ENCODE results near the gene THAP3. TPM values are rescaled to one million over a fixed set of nuclear protein-coding genes. Genes with fewer than 3 reads are reported as not detected.

THAP3 gene
- total RNA-seq, 1 experiment from 2014 or later: 14.6 TPM

GRCh38 chr1:6668503-6668902 lies 43.8 kb downstream of the THAP3 start:
- no TSS peak for BruUV-seq (replicated peaks)
- CTCF ChIA-PET: no interaction called here
- no peaks in the 10 kb centered on the region for H3K4me1 ChIP-seq (replicated peaks; ENCODE audit: insufficient read depth)
- no peak overlapping the region for H3K4me3 ChIP-seq
- H3K27ac ChIP-seq: no peak overlapping the region
- no peak overlapping the region for H3K4me2 ChIP-seq
- no peaks in the 10 kb centered on the region for H3K36me3 ChIP-seq (ENCODE audit: low read depth)
- no peak overlapping the region for H2AFZ ChIP-seq
- no peaks in the 10 kb centered on the region for H3K9me2 ChIP-seq (ENCODE audit: insufficient read depth)
- intact Hi-C loops (cut with micrococcal nuclease; ENCODE audit: unreplicated experiment): no loop called here
- H4K20me1 ChIP-seq (ENCODE audit: insufficient read depth): no peaks in the 10 kb centered on the region
- H3K27me3 ChIP-seq (ENCODE audit: insufficient read depth, low read depth): no peaks in the 10 kb centered on the region
- POLR2A ChIA-PET (ENCODE audit: unreplicated experiment): no interaction called here
- no peaks in the 10 kb centered on the region for H3K79me2 ChIP-seq (ENCODE audit: low read depth)
- DNase-seq: no peak
- H3F3A ChIP-seq (ENCODE audit: insufficient read depth, low read depth): no peaks in the 10 kb centered on the region
- no peak for TF ChIP-seq EZH2 (IDR thresholded peaks at IDR 0.05; ENCODE audit: low read depth)
- no peaks in the 10 kb centered on the region for H3K9me3 ChIP-seq (ENCODE audit: insufficient read depth, low read depth)

- no peak overlapping the region for H3K4me2 ChIP-seq
- no peaks in the 10 kb centered on the region for H3K27me3 ChIP-seq (ENCODE audit: insufficient read depth, low read depth)
- no peaks in the 10 kb centered on the region for H3K9me3 ChIP-seq (ENCODE audit: insufficient read depth, low read depth)
- intact Hi-C loops (cut with micrococcal nuclease; ENCODE audit: unreplicated experiment): loop anchor here (10.0 kb wide), 1 partner anchor 648 kb away; no protein-coding TSS in a partner anchor
- no peak overlapping the region for H3K27ac ChIP-seq
- no peaks in the 10 kb centered on the region for H3F3A ChIP-seq (ENCODE audit: insufficient read depth, low read depth)
- no peak overlapping the region for H3K4me3 ChIP-seq
- no peak for DNase-seq
- TF ChIP-seq CTCF (conservative IDR thresholded peaks at IDR 0.05) (no peak), EZH2 (IDR thresholded peaks at IDR 0.05; ENCODE audit: low read depth) (no peak)
- H3K79me2 ChIP-seq (ENCODE audit: low read depth): no peaks in the 10 kb centered on the region
- no peaks in the 10 kb centered on the region for H3K36me3 ChIP-seq (ENCODE audit: low read depth)
- ChIA-PET POLR2A (ENCODE audit: unreplicated experiment) (no interaction called here), CTCF (no interaction called here)
- no peak overlapping the region for H2AFZ ChIP-seq
- H3K9me2 ChIP-seq (ENCODE audit: insufficient read depth): no peaks in the 10 kb centered on the region
- no TSS peak for BruUV-seq (replicated peaks)
- no peaks in the 10 kb centered on the region for H4K20me1 ChIP-seq (ENCODE audit: insufficient read depth)
- no peaks in the 10 kb centered on the region for H3K4me1 ChIP-seq (replicated peaks; ENCODE audit: insufficient read depth)
These were observed 47.9 kb downstream of the THAP3 start for GRCh38 chr1:6672558-6672957.

GRCh38 chr1:6673816-6674398 lies 49.2 kb downstream of the THAP3 start:
- ChIA-PET POLR2A (ENCODE audit: unreplicated experiment) (no interaction called here), CTCF (no interaction called here)
- no peaks in the 10 kb centered on the region for H3K4me1 ChIP-seq (replicated peaks; ENCODE audit: insufficient read depth)
- H3K27me3 ChIP-seq (ENCODE audit: insufficient read depth, low read depth): no peaks in the 10 kb centered on the region
- no peak for TF ChIP-seq CTCF (conservative IDR thresholded peaks at IDR 0.05)
- H3K9me3 ChIP-seq (ENCODE audit: insufficient read depth, low read depth): no peaks in the 10 kb centered on the region
- no TSS peak for BruUV-seq (replicated peaks)
- intact Hi-C loops (cut with micrococcal nuclease; ENCODE audit: unreplicated experiment): loop anchor here (10.0 kb wide), 1 partner anchor 649 kb away; no protein-coding TSS in a partner anchor
- H4K20me1 ChIP-seq (ENCODE audit: insufficient read depth): no peaks in the 10 kb centered on the region
- no peaks in the 10 kb centered on the region for H3F3A ChIP-seq (ENCODE audit: insufficient read depth, low read depth)
- no peak for DNase-seq
- no peak overlapping the region for H3K4me3 ChIP-seq
- no peaks in the 10 kb centered on the region for H3K9me2 ChIP-seq (ENCODE audit: insufficient read depth)
- no peaks in the 10 kb centered on the region for H3K79me2 ChIP-seq (ENCODE audit: low read depth)
- no peak overlapping the region for H3K27ac ChIP-seq
- H3K4me2 ChIP-seq: no peak overlapping the region
- H3K36me3 ChIP-seq (ENCODE audit: low read depth): no peaks in the 10 kb centered on the region
- H2AFZ ChIP-seq: no peak overlapping the region

GRCh38 chr1:6674771-6675170 lies 50.1 kb downstream of the THAP3 start:
- no TSS peak for BruUV-seq (replicated peaks)
- no peaks in the 10 kb centered on the region for H3K36me3 ChIP-seq (ENCODE audit: low read depth)
- H3K27me3 ChIP-seq (ENCODE audit: insufficient read depth, low read depth): no peaks in the 10 kb centered on the region
- CTCF ChIA-PET: no interaction called here
- H3K4me1 ChIP-seq (replicated peaks; ENCODE audit: insufficient read depth): no peaks in the 10 kb centered on the region
- H3K9me2 ChIP-seq (ENCODE audit: insufficient read depth): no peaks in the 10 kb centered on the region
- no peak for DNase-seq
- H3F3A ChIP-seq (ENCODE audit: insufficient read depth, low read depth): no peaks in the 10 kb centered on the region
- TF ChIP-seq CTCF (conservative IDR thresholded peaks at IDR 0.05): no peak
- no peak for TF ChIP-seq EZH2 (IDR thresholded peaks at IDR 0.05; ENCODE audit: low read depth)
- no peak overlapping the region for H2AFZ ChIP-seq
- H3K4me3 ChIP-seq: no peak overlapping the region
- POLR2A ChIA-PET (ENCODE audit: unreplicated experiment): no interaction called here
- intact Hi-C loops (cut with micrococcal nuclease; ENCODE audit: unreplicated experiment): loop anchor here (10.0 kb wide), 1 partner anchor 650 kb away; no protein-coding TSS in a partner anchor
- no peak overlapping the region for H3K27ac ChIP-seq
- no peaks in the 10 kb centered on the region for H3K79me2 ChIP-seq (ENCODE audit: low read depth)
- no peak overlapping the region for H3K4me2 ChIP-seq
- no peaks in the 10 kb centered on the region for H3K9me3 ChIP-seq (ENCODE audit: insufficient read depth, low read depth)
- H4K20me1 ChIP-seq (ENCODE audit: insufficient read depth): no peaks in the 10 kb centered on the region

Data from PC-9 (cell line).